PC-3 (cell line): Measurements from ENCODE around the gene PCBD1.

Experiments
- CTCF ChIP-seq: fragments of 300-600 bp; sonication (generic); conservative IDR thresholded peaks from 2 replicates; pipeline ENCODE4 v1.5.1; 2017; ENCODE audit warnings: antibody characterized with exemption, low read depth, mild to moderate bottlenecking, low read length
- EZH2 ChIP-seq: fragments of 300-600 bp; sonication (generic); IDR thresholded peaks from one replicate; pipeline ENCODE4 v1.6.1; 2017; ENCODE audit warnings: antibody characterized with exemption, mild to moderate bottlenecking, low read length; ENCODE audit not compliant: unreplicated experiment

- TF ChIP-seq CTCF, result no peak
- no peak for TF ChIP-seq EZH2
These were observed 23.4 kb downstream of the PCBD1 start for GRCh38 chr10:70864935-70865334.
